ENCODE results near the gene CTNNA3. TPM values are rescaled to one million over a fixed set of nuclear protein-coding genes. Genes with fewer than 3 reads are reported as not detected.

Gene CTNNA3
- total and polyA plus RNA-seq, 9 donors = 4.1 to 18.8 (median 6.3) TPM

- Histone ChIP-seq H3K36me3 (ENCODE audit: control insufficient read depth, insufficient read depth, low read length) (no peaks in the 10 kb centered on the region), H3K4me1 (ENCODE audit: control insufficient read depth, insufficient read depth, low read length) (peaks cover 3% of the 10 kb centered on the region), H3K4me3 (ENCODE audit: low read length) (no peak overlapping the region), H3K9me3 (replicated peaks; ENCODE audit: control insufficient read depth, low read depth, low read length) (no peaks in the 10 kb centered on the region), H3K27ac (ENCODE audit: low read length) (peak overlapping the region; percentile 42), H3K27me3 (ENCODE audit: control insufficient read depth, insufficient read depth, low read length) (no peaks in the 10 kb centered on the region)
- WGBS (ENCODE audit: insufficient coverage) = no CpG with 5 or more reads among the region's 5 CpGs
- peak; percentile 78 for DNase-seq
Measured at GRCh38 chr10:65931291-65932070, 1764.5 kb downstream of the CTNNA3 start.

- no peaks in the 10 kb centered on the region for H3K9me3 ChIP-seq (replicated peaks; ENCODE audit: control insufficient read depth, low read depth, low read length)
- H3K4me3 ChIP-seq (ENCODE audit: low read length) = no peak overlapping the region
- DNase-seq = peak; percentile 70
- H3K27ac ChIP-seq (ENCODE audit: low read length) = no peak overlapping the region
- H3K27me3 ChIP-seq (ENCODE audit: control insufficient read depth, insufficient read depth, low read length) = no peaks in the 10 kb centered on the region
- peaks cover 5% of the 10 kb centered on the region for H3K4me1 ChIP-seq (ENCODE audit: control insufficient read depth, insufficient read depth, low read length)
- 0% methylated on average over 1 of the region's 1 CpG for WGBS (ENCODE audit: insufficient coverage)
- H3K36me3 ChIP-seq (ENCODE audit: control insufficient read depth, insufficient read depth, low read length) = no peaks in the 10 kb centered on the region
Measured at GRCh38 chr10:65911151-65911835, 1784.7 kb downstream of the CTNNA3 start.

GRCh38 chr10:65910209-65910608, 1785.8 kb downstream of the CTNNA3 start:
- H3K4me1 ChIP-seq (ENCODE audit: control insufficient read depth, insufficient read depth, low read length) = peaks cover 5% of the 10 kb centered on the region
- no peaks in the 10 kb centered on the region for H3K9me3 ChIP-seq (replicated peaks; ENCODE audit: control insufficient read depth, low read depth, low read length)
- no peak for DNase-seq
- no peaks in the 10 kb centered on the region for H3K27me3 ChIP-seq (ENCODE audit: control insufficient read depth, insufficient read depth, low read length)
- WGBS (ENCODE audit: insufficient coverage) = no CpG with 5 or more reads among the region's 4 CpGs
- H3K36me3 ChIP-seq (ENCODE audit: control insufficient read depth, insufficient read depth, low read length) = no peaks in the 10 kb centered on the region
- H3K27ac ChIP-seq (ENCODE audit: low read length) = no peak overlapping the region
- no peak overlapping the region for H3K4me3 ChIP-seq (ENCODE audit: low read length)

GRCh38 chr10:65907199-65907712, 1788.7 kb downstream of the CTNNA3 start:
- H3K4me1 ChIP-seq (ENCODE audit: control insufficient read depth, insufficient read depth, low read length) = peaks cover 5% of the 10 kb centered on the region
- no peak overlapping the region for H3K27ac ChIP-seq (ENCODE audit: low read length)

GRCh38 chr10:65903620-65904019, 1792.4 kb downstream of the CTNNA3 start:
- 80% methylated on average over 1 of the region's 4 CpGs for WGBS (ENCODE audit: insufficient coverage)
- Histone ChIP-seq H3K4me3 (ENCODE audit: low read length) (no peak overlapping the region), H3K27me3 (ENCODE audit: control insufficient read depth, insufficient read depth, low read length) (no peaks in the 10 kb centered on the region), H3K4me1 (ENCODE audit: control insufficient read depth, insufficient read depth, low read length) (no peaks in the 10 kb centered on the region), H3K9me3 (replicated peaks; ENCODE audit: control insufficient read depth, low read depth, low read length) (no peaks in the 10 kb centered on the region), H3K27ac (ENCODE audit: low read length) (no peak overlapping the region), H3K36me3 (ENCODE audit: control insufficient read depth, insufficient read depth, low read length) (no peaks in the 10 kb centered on the region)
- DNase-seq = no peak

More at GRCh38 chr10:65907199-65907712, 1788.7 kb downstream of the CTNNA3 start:
- 59% methylated on average over 8 of the region's 8 CpGs for WGBS (ENCODE audit: insufficient coverage)
- Histone ChIP-seq H3K9me3 (replicated peaks; ENCODE audit: control insufficient read depth, low read depth, low read length) (no peaks in the 10 kb centered on the region), H3K27me3 (ENCODE audit: control insufficient read depth, insufficient read depth, low read length) (no peaks in the 10 kb centered on the region), H3K4me3 (ENCODE audit: low read length) (no peak overlapping the region), H3K36me3 (ENCODE audit: control insufficient read depth, insufficient read depth, low read length) (no peaks in the 10 kb centered on the region)
- no peak for DNase-seq

- no peaks in the 10 kb centered on the region for H3K4me1 ChIP-seq (ENCODE audit: control insufficient read depth, insufficient read depth, low read length)
- H3K4me3 ChIP-seq (ENCODE audit: low read length) = no peak overlapping the region
- H3K9me3 ChIP-seq (replicated peaks; ENCODE audit: control insufficient read depth, low read depth, low read length) = no peaks in the 10 kb centered on the region
- WGBS (ENCODE audit: insufficient coverage) = 83% methylated on average over 4 of the region's 7 CpGs
- H3K27ac ChIP-seq (ENCODE audit: low read length) = no peak overlapping the region
- no peaks in the 10 kb centered on the region for H3K36me3 ChIP-seq (ENCODE audit: control insufficient read depth, insufficient read depth, low read length)
- H3K27me3 ChIP-seq (ENCODE audit: control insufficient read depth, insufficient read depth, low read length) = no peaks in the 10 kb centered on the region
- no peak for DNase-seq
Measured at GRCh38 chr10:65900271-65900670, 1795.7 kb downstream of the CTNNA3 start.

GRCh38 chr10:65898055-65898454, 1797.9 kb downstream of the CTNNA3 start:
- WGBS (ENCODE audit: insufficient coverage) = no CpG with 5 or more reads among the region's 1 CpG
- Histone ChIP-seq H3K4me3 (ENCODE audit: low read length) (no peak overlapping the region), H3K27me3 (ENCODE audit: control insufficient read depth, insufficient read depth, low read length) (no peaks in the 10 kb centered on the region), H3K4me1 (ENCODE audit: control insufficient read depth, insufficient read depth, low read length) (no peaks in the 10 kb centered on the region), H3K36me3 (ENCODE audit: control insufficient read depth, insufficient read depth, low read length) (no peaks in the 10 kb centered on the region), H3K27ac (ENCODE audit: low read length) (no peak overlapping the region), H3K9me3 (replicated peaks; ENCODE audit: control insufficient read depth, low read depth, low read length) (no peaks in the 10 kb centered on the region)
- DNase-seq = no peak

GRCh38 chr10:65894961-65895360, 1801.0 kb downstream of the CTNNA3 start:
- H3K36me3 ChIP-seq (ENCODE audit: control insufficient read depth, insufficient read depth, low read length) = no peaks in the 10 kb centered on the region
- no peaks in the 10 kb centered on the region for H3K27me3 ChIP-seq (ENCODE audit: control insufficient read depth, insufficient read depth, low read length)
- H3K4me1 ChIP-seq (ENCODE audit: control insufficient read depth, insufficient read depth, low read length) = no peaks in the 10 kb centered on the region
- no peaks in the 10 kb centered on the region for H3K9me3 ChIP-seq (replicated peaks; ENCODE audit: control insufficient read depth, low read depth, low read length)
- 49% methylated on average over 2 of the region's 7 CpGs for WGBS (ENCODE audit: insufficient coverage)
- DNase-seq = no peak
- no peak overlapping the region for H3K27ac ChIP-seq (ENCODE audit: low read length)
- no peak overlapping the region for H3K4me3 ChIP-seq (ENCODE audit: low read length)

- Histone ChIP-seq H3K4me3 (ENCODE audit: low read length) (no peak overlapping the region), H3K27me3 (ENCODE audit: control insufficient read depth, insufficient read depth, low read length) (no peaks in the 10 kb centered on the region), H3K4me1 (ENCODE audit: control insufficient read depth, insufficient read depth, low read length) (no peaks in the 10 kb centered on the region), H3K27ac (ENCODE audit: low read length) (no peak overlapping the region), H3K9me3 (replicated peaks; ENCODE audit: control insufficient read depth, low read depth, low read length) (no peaks in the 10 kb centered on the region), H3K36me3 (ENCODE audit: control insufficient read depth, insufficient read depth, low read length) (no peaks in the 10 kb centered on the region)
- no peak for DNase-seq
- WGBS (ENCODE audit: insufficient coverage) = 56% methylated on average over 1 of the region's 4 CpGs
Measured at GRCh38 chr10:65894379-65894778, 1801.6 kb downstream of the CTNNA3 start.

- no peak for DNase-seq
- WGBS (ENCODE audit: insufficient coverage) = no CpG with 5 or more reads among the region's 3 CpGs
- Histone ChIP-seq H3K27ac (ENCODE audit: low read length) (no peak overlapping the region), H3K4me3 (ENCODE audit: low read length) (no peak overlapping the region), H3K27me3 (ENCODE audit: control insufficient read depth, insufficient read depth, low read length) (no peaks in the 10 kb centered on the region), H3K36me3 (ENCODE audit: control insufficient read depth, insufficient read depth, low read length) (no peaks in the 10 kb centered on the region), H3K9me3 (replicated peaks; ENCODE audit: control insufficient read depth, low read depth, low read length) (no peaks in the 10 kb centered on the region), H3K4me1 (ENCODE audit: control insufficient read depth, insufficient read depth, low read length) (no peaks in the 10 kb centered on the region)
Measured at GRCh38 chr10:65893676-65894075, 1802.3 kb downstream of the CTNNA3 start.

Measured in muscle of leg (tissue), 11 donors.